CD14-positive monocyte (primary cell): ENCODE measurements around the gene HIBADH. TPM values are rescaled to one million over a fixed set of nuclear protein-coding genes. Genes with fewer than 3 reads are reported as not detected.

Experiments
- DNase-seq, 3 donors: peaks; one replicate each; pipeline ENCODE4 v3.0.0-alpha.2; 2011 to 2022
- H2AFZ ChIP-seq: 2 replicates; pipeline ENCODE4 v1.6.0; 2012; ENCODE audit warnings: mild to moderate bottlenecking, low read depth, low read length, inconsistent platforms; ENCODE audit not compliant: insufficient read depth, poor library complexity, severe bottlenecking
- H3K27ac ChIP-seq, 2 donors: 1 replicate in 1 of 2; 2 replicates in 1 of 2; pipeline ENCODE4 v1.5.1; 2012 to 2013; ENCODE audit warnings: low read length in 2 of 2, control low read depth in 1 of 2, inconsistent platforms in 1 of 2, low read depth in 1 of 2, mild to moderate bottlenecking in 1 of 2
- H3K27me3 ChIP-seq, 2 donors: one replicate each; pipeline versions ENCODE4 v1.6.0 to v1.6.1; 2011 to 2013; ENCODE audit warnings: low read length in 2 of 2; ENCODE audit not compliant: control insufficient read depth in 2 of 2, insufficient read depth in 2 of 2
- H3K36me3 ChIP-seq, 2 donors: replicated peaks in 1 of 2; 1 replicate in 1 of 2; 2 replicates in 1 of 2; pipeline versions ENCODE4 v1.5.1 to v1.6.1; 2012 to 2013; ENCODE audit warnings: low read length in 2 of 2, control low read depth in 1 of 2, inconsistent platforms in 1 of 2, mild to moderate bottlenecking in 1 of 2; ENCODE audit not compliant: insufficient read depth in 2 of 2, control insufficient read depth in 1 of 2
- H3K4me1 ChIP-seq, 2 donors: 1 replicate in 1 of 2; 2 replicates in 1 of 2; pipeline versions ENCODE4 v1.5.1 to v1.6.1; 2012 to 2013; ENCODE audit warnings: low read length in 2 of 2, control low read depth in 1 of 2, inconsistent platforms in 1 of 2, mild to moderate bottlenecking in 1 of 2, moderate library complexity in 1 of 2; ENCODE audit not compliant: insufficient read depth in 2 of 2, control insufficient read depth in 1 of 2
- H3K4me2 ChIP-seq: replicated peaks from 2 replicates; pipeline ENCODE3; 2012; ENCODE audit warnings: low read length, moderate library complexity, mild to moderate bottlenecking; ENCODE audit not compliant: poor library complexity, severe bottlenecking; ENCODE audit errors: extremely low read depth
- H3K4me3 ChIP-seq, 3 experiments: fragments of 200-600 bp in 1 of 3; sonication (generic) in 1 of 3; replicated peaks in 1 of 3; 1 replicate in 2 of 3; 2 replicates in 1 of 3; pipeline ENCODE4 v1.5.1; 2011 to 2013; ENCODE audit warnings: low read length in 3 of 3, mild to moderate bottlenecking in 3 of 3, control low read depth in 2 of 3, low read depth in 2 of 3, inconsistent platforms in 1 of 3, moderate library complexity in 1 of 3
- H3K79me2 ChIP-seq: 2 replicates; pipeline ENCODE4 v1.6.0; 2012; ENCODE audit warnings: mild to moderate bottlenecking, control low read depth, inconsistent platforms, low read length, moderate library complexity; ENCODE audit not compliant: insufficient read depth
- H3K9ac ChIP-seq: 2 replicates; pipeline ENCODE4 v1.6.0; 2017; ENCODE audit warnings: low read length, mild to moderate bottlenecking; ENCODE audit not compliant: insufficient read depth, poor library complexity, severe bottlenecking
- H3K9me3 ChIP-seq, 2 donors: replicated peaks in 1 of 2; 1 replicate in 1 of 2; 2 replicates in 1 of 2; pipeline versions ENCODE4 v1.5.1 to v1.6.1; 2012 to 2013; ENCODE audit warnings: low read length in 2 of 2, control low read depth in 1 of 2; ENCODE audit not compliant: control insufficient read depth in 1 of 2, insufficient read depth in 1 of 2
- H4K20me1 ChIP-seq: 2 replicates; pipeline ENCODE4 v1.6.0; 2012; ENCODE audit warnings: mild to moderate bottlenecking, low read length, control low read depth, moderate library complexity; ENCODE audit not compliant: insufficient read depth
- H3K27ac Mint-ChIP-seq, 7 donors: one replicate each; pipeline ENCODE4 v1.8.0; 2020; ENCODE audit warnings: mild to moderate bottlenecking in 7 of 7, mixed read lengths in 7 of 7, moderate library complexity in 6 of 7, inconsistent platforms in 2 of 7
- H3K27me3 Mint-ChIP-seq, 3 donors: one replicate each; pipeline ENCODE4 v1.8.0; 2021 to 2022; ENCODE audit warnings: low read depth in 3 of 3, mild to moderate bottlenecking in 3 of 3, mixed read lengths in 3 of 3, moderate library complexity in 3 of 3, inconsistent platforms in 1 of 3
- H3K36me3 Mint-ChIP-seq, 2 donors: one replicate each; pipeline ENCODE4 v1.8.0; 2020; ENCODE audit warnings: mixed read lengths in 2 of 2, inconsistent platforms in 1 of 2, mild to moderate bottlenecking in 1 of 2
- H3K4me1 Mint-ChIP-seq: one replicate; pipeline ENCODE4 v1.8.0; 2020; ENCODE audit warnings: mild to moderate bottlenecking, mixed read lengths
- H3K4me3 Mint-ChIP-seq, 2 donors: one replicate each; pipeline ENCODE4 v1.8.0; 2020; ENCODE audit warnings: mild to moderate bottlenecking in 2 of 2, mixed read lengths in 2 of 2, moderate library complexity in 1 of 2
- H3K9me3 Mint-ChIP-seq, 7 donors: one replicate each; pipeline ENCODE4 v1.8.0; 2020 to 2022; ENCODE audit warnings: mixed read lengths in 7 of 7, mild to moderate bottlenecking in 6 of 7, moderate library complexity in 6 of 7, inconsistent platforms in 2 of 7
- WGBS: methylation state at CpG from one replicate; pipeline ENCODE4 v1.1.5; 2013; ENCODE audit warnings: missing lambda C conversion rate; ENCODE audit not compliant: insufficient coverage; 5-methylcytosine and 5-hydroxymethylcytosine counted together
- intact Hi-C, 2 donors: fragments of 100-400 bp; cut with micrococcal nuclease; formaldehyde crosslinking; loops; one replicate each; pipeline versions ENCODE4 v1.15.0 to v1.15.1; 2023
- polyA plus RNA-seq, 3 donors: library from polyadenylated mRNA; depleted of rRNA in 1 of 3; unstranded in 2 of 3; stranded (reverse) in 1 of 3; fragments of 300-500 nt in 2 of 3; fragments of >200 nt in 1 of 3; fragmentation: Illumina TruSeq in 2 of 3; gene quantifications; 1 replicate in 2 of 3; 2 replicates in 1 of 3; pipeline ENCODE4 v1.2.3, GENCODE V29; 2012 to 2021
- TF ChIP-seq, protein P1 (sequence below): fragments of 200-600 bp; IDR thresholded peaks from one replicate; pipeline ENCODE4 v1.8.0; 2022; ENCODE audit warnings: antibody characterized with exemption, mild to moderate bottlenecking

The HIBADH gene
- polyA plus RNA-seq, 3 donors = 8.9 to 29.1 (median 26.5) TPM

DNA sequence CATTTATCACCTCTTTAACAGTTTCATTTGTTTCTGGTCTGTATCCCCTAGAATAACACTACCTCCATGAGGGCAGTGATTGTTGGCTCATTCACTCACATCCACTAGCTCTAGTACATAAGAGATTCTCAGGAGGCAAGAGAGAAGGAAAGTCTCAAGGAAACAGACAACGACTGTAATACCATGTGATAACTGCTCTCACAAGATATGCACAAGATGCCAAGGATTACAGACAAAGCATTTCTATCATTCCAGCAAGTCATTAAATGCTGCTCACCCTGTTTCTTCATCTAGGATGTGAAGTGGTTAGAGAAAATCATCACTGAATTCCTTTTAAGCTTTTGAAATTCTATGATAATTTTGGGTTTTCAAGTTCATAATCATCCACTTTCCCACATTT lies 115.3 kb downstream of the HIBADH start:
- no CpG with 5 or more reads among the region's 1 CpG for WGBS
- intact Hi-C loops = no loop called here
- no peaks in the 10 kb centered on the region for H3K79me2 ChIP-seq
- H3K36me3 ChIP-seq = no peaks in the 10 kb centered on the region
- Mint-ChIP-seq H3K4me3 (no peak overlapping the region), H3K4me1 (no peaks in the 10 kb centered on the region), H3K36me3 (peaks cover 3 to 5% of the 10 kb centered on the region in 2 donors), H3K9me3 (peaks cover 0 to 2% (median 0%) of the 10 kb centered on the region in 7 donors), H3K27me3 (no peaks in the 10 kb centered on the region), H3K27ac (no peak overlapping the region)
- H3K27ac ChIP-seq = no peak overlapping the region
- no peak for DNase-seq
- H3K27me3 ChIP-seq = no peaks in the 10 kb centered on the region
- H3K4me1 ChIP-seq = no peaks in the 10 kb centered on the region
- peaks cover 0 to 1% of the 10 kb centered on the region in 2 donors for H3K9me3 ChIP-seq
- TF ChIP-seq, protein P1, sequence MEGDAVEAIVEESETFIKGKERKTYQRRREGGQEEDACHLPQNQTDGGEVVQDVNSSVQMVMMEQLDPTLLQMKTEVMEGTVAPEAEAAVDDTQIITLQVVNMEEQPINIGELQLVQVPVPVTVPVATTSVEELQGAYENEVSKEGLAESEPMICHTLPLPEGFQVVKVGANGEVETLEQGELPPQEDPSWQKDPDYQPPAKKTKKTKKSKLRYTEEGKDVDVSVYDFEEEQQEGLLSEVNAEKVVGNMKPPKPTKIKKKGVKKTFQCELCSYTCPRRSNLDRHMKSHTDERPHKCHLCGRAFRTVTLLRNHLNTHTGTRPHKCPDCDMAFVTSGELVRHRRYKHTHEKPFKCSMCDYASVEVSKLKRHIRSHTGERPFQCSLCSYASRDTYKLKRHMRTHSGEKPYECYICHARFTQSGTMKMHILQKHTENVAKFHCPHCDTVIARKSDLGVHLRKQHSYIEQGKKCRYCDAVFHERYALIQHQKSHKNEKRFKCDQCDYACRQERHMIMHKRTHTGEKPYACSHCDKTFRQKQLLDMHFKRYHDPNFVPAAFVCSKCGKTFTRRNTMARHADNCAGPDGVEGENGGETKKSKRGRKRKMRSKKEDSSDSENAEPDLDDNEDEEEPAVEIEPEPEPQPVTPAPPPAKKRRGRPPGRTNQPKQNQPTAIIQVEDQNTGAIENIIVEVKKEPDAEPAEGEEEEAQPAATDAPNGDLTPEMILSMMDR = no peak
- H3K9ac ChIP-seq = no peak overlapping the region
- H3K4me2 ChIP-seq = no peak overlapping the region
- no peak overlapping the region for H3K4me3 ChIP-seq
- H4K20me1 ChIP-seq = no peaks in the 10 kb centered on the region
- no peak overlapping the region for H2AFZ ChIP-seq

DNA sequence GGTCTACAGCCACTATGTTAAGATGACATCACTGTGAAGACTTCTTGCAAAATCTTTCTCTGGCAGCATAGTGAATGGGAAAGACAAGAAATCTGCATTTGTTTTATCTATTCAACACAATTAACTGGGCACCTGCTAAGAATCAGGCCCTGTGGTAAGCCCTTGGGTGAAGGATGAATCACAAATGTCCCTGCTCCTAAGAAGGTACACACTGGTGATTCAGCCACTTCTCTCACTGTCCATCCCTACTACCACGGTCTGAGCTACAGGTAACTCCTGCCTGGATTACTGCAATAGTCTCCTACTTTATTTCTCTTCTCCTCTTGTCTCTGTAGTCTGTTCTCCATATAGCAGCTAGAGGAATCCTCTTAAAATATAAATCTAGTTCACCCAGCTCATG lies 116.1 kb downstream of the HIBADH start:
- Histone ChIP-seq H3K4me3 (no peak overlapping the region), H4K20me1 (no peaks in the 10 kb centered on the region), H3K27me3 (no peaks in the 10 kb centered on the region), H3K36me3 (peaks cover under 1 to 3% of the 10 kb centered on the region in 2 donors), H2AFZ (no peak overlapping the region), H3K4me2 (no peak overlapping the region), H3K79me2 (no peaks in the 10 kb centered on the region), H3K9me3 (peaks cover under 1 to 3% of the 10 kb centered on the region in 2 donors), H3K27ac (no peak overlapping the region), H3K9ac (no peak overlapping the region), H3K4me1 (no peaks in the 10 kb centered on the region)
- Mint-ChIP-seq H3K36me3 (peaks cover 5 to 8% of the 10 kb centered on the region in 2 donors), H3K9me3 (peaks cover 0 to 3% (median 0%) of the 10 kb centered on the region in 7 donors), H3K4me1 (no peaks in the 10 kb centered on the region), H3K27ac (no peak overlapping the region), H3K27me3 (no peaks in the 10 kb centered on the region), H3K4me3 (no peak overlapping the region)
- WGBS = 90% methylated on average over 1 of the region's 1 CpG
- intact Hi-C loops = no loop called here
- TF ChIP-seq, protein P1 = no peak
- no peak for DNase-seq
